Gastrocnemius medialis (tissue), 4 donors: ENCODE data around the gene SLC10A7. TPM values are rescaled to one million over a fixed set of nuclear protein-coding genes. Genes with fewer than 3 reads are reported as not detected.

Source experiments
- ATAC-seq, 2 donors: fragments of 150-250 bp; one replicate each; pipeline ENCODE4 v1.9.1; 2016
- DNase-seq, 2 donors: peaks; one replicate each; pipeline ENCODE4 v3.0.0-alpha.2; 2019
- H3K27ac ChIP-seq, 4 donors: fragments of 200-600 bp; sonication (generic); 1 replicate in 1 of 4; 2 replicates in 3 of 4; pipeline ENCODE4 v1.5.1; 2016 to 2018; ENCODE audit warnings: mild to moderate bottlenecking in 2 of 4, moderate library complexity in 1 of 4
- H3K27me3 ChIP-seq, 3 donors: fragments of 200-600 bp; sonication (generic) in 2 of 3; 1 replicate in 1 of 3; 2 replicates in 2 of 3; pipeline versions ENCODE4 v1.5.1 to v1.6.0; 2016 to 2019; ENCODE audit warnings: mild to moderate bottlenecking in 1 of 3, moderate library complexity in 1 of 3
- H3K36me3 ChIP-seq, 2 donors: fragments of 200-600 bp; sonication (generic) in 1 of 2; one replicate each; pipeline ENCODE4 v1.5.1; 2017 to 2018
- H3K4me1 ChIP-seq, 2 donors: fragments of 200-600 bp; sonication (generic) in 1 of 2; one replicate each; pipeline ENCODE4 v1.5.1; 2016 to 2017; ENCODE audit warnings: mild to moderate bottlenecking in 2 of 2
- H3K4me3 ChIP-seq, 4 donors: fragments of 200-600 bp; sonication (generic) in 3 of 4; 1 replicate in 1 of 4; 2 replicates in 3 of 4; pipeline ENCODE4 v1.5.1; 2016 to 2019; ENCODE audit warnings: mild to moderate bottlenecking in 2 of 4
- H3K9me3 ChIP-seq, 3 donors: fragments of 200-600 bp; sonication (generic) in 2 of 3; 1 replicate in 1 of 3; 2 replicates in 2 of 3; pipeline ENCODE4 v1.5.1; 2016 to 2019
- CTCF ChIP-seq, 5 experiments: fragments of 450-650 bp in 3 of 5; fragments of 200-600 bp in 2 of 5; sonication (generic) in 2 of 5; IDR thresholded peaks in 4 of 5; conservative IDR thresholded peaks in 1 of 5; 1 replicate in 4 of 5; 2 replicates in 1 of 5; pipeline ENCODE4 v1.5.1; 2016 to 2019; ENCODE audit warnings: antibody characterized with exemption in 5 of 5, mild to moderate bottlenecking in 3 of 5, moderate library complexity in 3 of 5
- POLR2A ChIP-seq, 2 donors: fragments of 450-650 bp; IDR thresholded peaks; one replicate each; pipeline ENCODE4 v1.6.1; 2017; ENCODE audit warnings: antibody characterized with exemption in 2 of 2, mild to moderate bottlenecking in 2 of 2, moderate library complexity in 2 of 2
- in situ Hi-C, 4 donors: fragments of 200-750 bp; cut with MboI; loops; one replicate each; pipeline versions ENCODE4 v1.15.0 to v1.8.0; 2017; ENCODE audit warnings: low sequenced_read_pairs in 4 of 4
- intact Hi-C: fragments of 100-400 bp; cut with DNase I; formaldehyde crosslinking; loops from one replicate; pipeline ENCODE4 v1.15.1; 2023; ENCODE audit warnings: low total_unique reads
- total RNA-seq, 4 donors: library from RNA; depleted of rRNA; stranded (reverse); fragments of >200 nt; gene quantifications; one replicate each; pipeline versions ENCODE4 v1.1.0 to v1.2.3, GENCODE V29; 2016

SLC10A7 gene
- total RNA-seq, 4 donors from 2014 or later, result 2.1 to 6.0 (median 2.3) TPM

- DNase-seq, result no peak
- Histone ChIP-seq H3K36me3 (no peaks in the 10 kb centered on the region), H3K4me3 (no peak overlapping the region), H3K4me1 (peaks cover 3 to 15% of the 10 kb centered on the region in 2 donors), H3K9me3 (no peaks in the 10 kb centered on the region), H3K27me3 (no peaks in the 10 kb centered on the region), H3K27ac (no peak overlapping the region)
- in situ Hi-C loops (no loop called here), intact Hi-C loops (no loop called here)
- ATAC-seq, result peak in 1 of 2 donors; percentile 39
- TF ChIP-seq POLR2A (IDR thresholded peaks at IDR 0.05), result no peak
- TF ChIP-seq CTCF (IDR thresholded peaks at IDR 0.05 in 4 of 5, conservative IDR thresholded peaks at IDR 0.05 in 1 of 5), result no peak
These were observed 253.9 kb downstream of the SLC10A7 start for GRCh38 chr4:146267826-146268225.

DNA sequence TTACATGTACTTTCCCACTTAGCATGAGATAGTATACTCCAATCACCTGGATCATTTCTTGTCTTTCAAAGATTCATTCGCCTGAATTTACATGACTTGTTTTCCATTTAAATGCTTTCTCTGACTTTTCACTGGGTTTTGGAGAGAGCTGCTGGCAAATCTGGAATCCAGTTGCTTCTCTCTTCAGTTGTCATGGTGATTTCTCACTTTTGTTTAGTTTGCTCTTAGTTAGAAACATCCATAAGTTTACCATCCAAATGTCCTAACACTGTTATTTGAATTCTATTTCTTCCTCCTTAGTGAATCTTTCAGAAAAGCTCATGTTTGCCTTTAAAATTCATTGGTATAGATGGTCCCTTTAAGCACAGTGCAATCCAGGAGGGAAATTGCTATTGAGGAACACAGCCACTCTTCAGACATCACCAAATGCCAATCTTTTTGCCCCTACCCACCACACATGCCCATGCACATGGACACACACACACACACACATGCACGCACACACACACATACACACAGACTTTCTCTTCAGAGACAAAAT is 255.7 kb downstream of the SLC10A7 start:
- Histone ChIP-seq H3K36me3 (no peaks in the 10 kb centered on the region), H3K4me3 (no peak overlapping the region), H3K27me3 (no peaks in the 10 kb centered on the region), H3K4me1 (peaks cover 3 to 15% of the 10 kb centered on the region in 2 donors), H3K9me3 (no peaks in the 10 kb centered on the region), H3K27ac (no peak overlapping the region)
- intact Hi-C loops (no loop called here), in situ Hi-C loops (no loop called here)
- no peak for DNase-seq
- ATAC-seq, result no peak
- no peak for TF ChIP-seq CTCF (IDR thresholded peaks at IDR 0.05 in 4 of 5, conservative IDR thresholded peaks at IDR 0.05 in 1 of 5)
- no peak for TF ChIP-seq POLR2A (IDR thresholded peaks at IDR 0.05)

DNA sequence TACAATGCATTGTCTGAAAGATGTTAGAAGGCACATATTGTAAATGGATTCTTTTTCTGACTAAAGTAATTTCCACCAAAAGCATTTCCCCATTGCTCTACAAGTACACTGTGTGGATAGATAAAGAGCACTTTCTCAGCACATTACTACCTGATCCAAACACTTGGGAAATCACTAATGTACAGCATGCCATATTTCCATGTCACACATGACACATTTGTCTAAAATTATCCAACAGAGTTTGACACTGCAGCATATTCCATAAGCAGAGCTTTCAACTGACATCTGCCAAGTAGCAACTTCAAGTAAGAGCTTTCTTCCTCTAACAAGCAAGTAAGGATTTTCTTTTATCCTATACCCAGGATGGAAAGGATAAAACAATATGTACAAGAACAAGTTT is 257.9 kb downstream of the SLC10A7 start:
- no peak for DNase-seq
- peaks cover 3 to 9% of the 10 kb centered on the region in 2 donors for H3K4me1 ChIP-seq
- H3K4me3 ChIP-seq, result no peak overlapping the region
- in situ Hi-C loops (no loop called here), intact Hi-C loops (no loop called here)
- peak in 1 of 2 donors; percentile 66 for ATAC-seq
- H3K9me3 ChIP-seq, result no peaks in the 10 kb centered on the region
- no peaks in the 10 kb centered on the region for H3K27me3 ChIP-seq
- no peaks in the 10 kb centered on the region for H3K36me3 ChIP-seq
- TF ChIP-seq POLR2A (IDR thresholded peaks at IDR 0.05) (no peak), CTCF (IDR thresholded peaks at IDR 0.05 in 4 of 5, conservative IDR thresholded peaks at IDR 0.05 in 1 of 5) (no peak)
- H3K27ac ChIP-seq, result no peak overlapping the region

DNA sequence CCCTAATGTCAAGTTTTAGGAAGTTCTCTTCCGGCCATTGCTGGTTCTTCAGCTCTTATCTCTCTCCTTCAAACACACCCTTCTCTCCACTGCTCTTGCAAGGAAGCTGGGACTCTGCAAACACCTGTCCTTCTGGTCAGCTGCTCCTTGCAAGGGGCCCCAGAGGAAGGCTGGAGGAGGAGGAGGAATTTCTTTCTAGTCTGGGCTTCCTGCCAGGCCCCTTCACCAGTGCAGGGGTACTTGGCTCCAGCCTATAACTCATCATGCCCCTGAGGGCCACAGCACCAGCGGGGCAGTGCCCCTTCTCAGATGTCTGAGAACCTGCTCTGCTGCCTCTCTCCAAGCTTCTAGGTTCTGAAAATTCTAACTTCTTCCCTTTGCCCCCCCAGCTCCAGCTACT is 260.7 kb downstream of the SLC10A7 start:
- Histone ChIP-seq H3K4me3 (no peak overlapping the region), H3K4me1 (peaks cover 0 to 9% of the 10 kb centered on the region in 2 donors), H3K36me3 (no peaks in the 10 kb centered on the region), H3K27me3 (no peaks in the 10 kb centered on the region), H3K9me3 (no peaks in the 10 kb centered on the region), H3K27ac (no peak overlapping the region)
- ATAC-seq (no peak), DNase-seq (no peak)
- intact Hi-C loops (no loop called here), in situ Hi-C loops (no loop called here)
- no peak for TF ChIP-seq POLR2A (IDR thresholded peaks at IDR 0.05)
- no peak for TF ChIP-seq CTCF (IDR thresholded peaks at IDR 0.05 in 4 of 5, conservative IDR thresholded peaks at IDR 0.05 in 1 of 5)

- H3K4me1 ChIP-seq, result peaks cover 0 to 7% of the 10 kb centered on the region in 2 donors
- intact Hi-C loops (no loop called here), in situ Hi-C loops (no loop called here)
- no peak for DNase-seq
- no peaks in the 10 kb centered on the region for H3K36me3 ChIP-seq
- H3K27me3 ChIP-seq, result no peaks in the 10 kb centered on the region
- TF ChIP-seq POLR2A (IDR thresholded peaks at IDR 0.05), result no peak
- no peak for TF ChIP-seq CTCF (IDR thresholded peaks at IDR 0.05 in 4 of 5, conservative IDR thresholded peaks at IDR 0.05 in 1 of 5)
- no peak overlapping the region for H3K27ac ChIP-seq
- no peak overlapping the region for H3K4me3 ChIP-seq
- ATAC-seq, result no peak
- H3K9me3 ChIP-seq, result no peaks in the 10 kb centered on the region
These were observed 261.2 kb downstream of the SLC10A7 start for GRCh38 chr4:146260521-146260920.
